Keratinocyte (primary cell): ENCODE data around the gene OR2L3. TPM values are rescaled to one million over a fixed set of nuclear protein-coding genes. Genes with fewer than 3 reads are reported as not detected.

Source experiments
- DNase-seq: peaks from one replicate; pipeline ENCODE4 v3.0.0-alpha.2; 2011; ENCODE audit warnings: low read depth, missing footprints, low spot score
- FAIRE-seq: peaks from 2 replicates; lab custom pipeline; 2011; peaks lifted over from hg19 to GRCh38; lab: Jason Lieb, UNC
- H2AFZ ChIP-seq: 2 replicates; pipeline ENCODE4 v1.6.0; 2012; ENCODE audit warnings: low read length, control low read depth, inconsistent platforms; ENCODE audit not compliant: control insufficient read depth
- H3K27ac ChIP-seq: 2 replicates; pipeline ENCODE4 v1.5.1; 2011; ENCODE audit warnings: low read length; ENCODE audit not compliant: control insufficient read depth, insufficient read depth
- H3K27me3 ChIP-seq: 3 replicates; pipeline ENCODE4 v1.6.0; 2011; ENCODE audit warnings: low read length; ENCODE audit not compliant: control insufficient read depth, insufficient read depth; ENCODE audit errors: extremely low read depth
- H3K36me3 ChIP-seq, 2 experiments: 2 replicates in 1 of 2; 3 replicates in 1 of 2; pipeline ENCODE4 v1.5.1; 2011; ENCODE audit warnings: low read length in 2 of 2, mild to moderate bottlenecking in 1 of 2; ENCODE audit not compliant: control insufficient read depth in 2 of 2, insufficient read depth in 2 of 2; ENCODE audit errors: extremely low read depth in 1 of 2
- H3K4me1 ChIP-seq: 3 replicates; pipeline ENCODE4 v1.5.1; 2011; ENCODE audit warnings: low read length; ENCODE audit not compliant: control insufficient read depth, insufficient read depth; ENCODE audit errors: extremely low read depth
- H3K4me2 ChIP-seq: 3 replicates; pipeline ENCODE4 v1.6.0; 2011; ENCODE audit warnings: low read depth, low read length; ENCODE audit not compliant: control insufficient read depth, insufficient read depth; ENCODE audit errors: extremely low read depth
- H3K4me3 ChIP-seq, 3 experiments: fragments of 200-600 bp in 1 of 3; sonication (generic) in 1 of 3; 2 replicates in 2 of 3; 3 replicates in 1 of 3; pipeline ENCODE4 v1.5.1; 2011 to 2016; ENCODE audit warnings: low read length in 3 of 3, mild to moderate bottlenecking in 3 of 3, control low read depth in 2 of 3, inconsistent platforms in 1 of 3, low read depth in 1 of 3, mixed read lengths in 1 of 3, mixed run types in 1 of 3, moderate library complexity in 1 of 3; ENCODE audit not compliant: control insufficient read depth in 2 of 3, insufficient read depth in 2 of 3; ENCODE audit errors: extremely low read depth in 1 of 3
- H3K79me2 ChIP-seq: 2 replicates; pipeline ENCODE4 v1.6.0; 2012; ENCODE audit warnings: low read length; ENCODE audit not compliant: control insufficient read depth, insufficient read depth
- H3K9ac ChIP-seq: 3 replicates; pipeline ENCODE4 v1.6.0; 2011; ENCODE audit warnings: low read length; ENCODE audit not compliant: control insufficient read depth, insufficient read depth; ENCODE audit errors: extremely low read depth
- H3K9me1 ChIP-seq: 3 replicates; pipeline ENCODE4 v1.6.0; 2011; ENCODE audit warnings: low read length; ENCODE audit not compliant: control insufficient read depth, insufficient read depth; ENCODE audit errors: extremely low read depth
- H3K9me3 ChIP-seq: 2 replicates; pipeline ENCODE4 v1.5.1; 2012; ENCODE audit warnings: low read depth, low read length; ENCODE audit not compliant: control insufficient read depth
- H4K20me1 ChIP-seq: 3 replicates; pipeline ENCODE4 v1.6.0; 2011; ENCODE audit warnings: low read length; ENCODE audit not compliant: control insufficient read depth, insufficient read depth; ENCODE audit errors: extremely low read depth
- CTCF ChIP-seq, 3 experiments: IDR thresholded peaks in 1 of 3; conservative IDR thresholded peaks in 1 of 3; optimal IDR thresholded peaks in 1 of 3; 2 replicates in 2 of 3; 3 replicates in 1 of 3; pipeline versions ENCODE3 to v1.5.1; 2011; ENCODE audit warnings: low read length in 3 of 3, mild to moderate bottlenecking in 3 of 3, moderate library complexity in 2 of 3, control low read depth in 1 of 3, inconsistent platforms in 1 of 3; ENCODE audit not compliant: insufficient read depth in 2 of 3; ENCODE audit errors: extremely low read depth in 1 of 3
- EZH2 ChIP-seq: IDR thresholded peaks from one replicate; pipeline ENCODE4 v1.6.1; 2012; ENCODE audit warnings: inconsistent platforms, mild to moderate bottlenecking, low read length, moderate library complexity
- dilution Hi-C: fragments of 300-500 bp; cut with MboI; formaldehyde crosslinking; loops from one replicate; pipeline ENCODE4 v1.7.0; 2020; ENCODE audit warnings: low sequenced_read_pairs; ENCODE audit not compliant: extremely low pct_ligation_motif_present
- polyA plus RNA-seq, 5 experiments: library from polyadenylated mRNA; depleted of rRNA in 3 of 5; stranded (reverse) in 3 of 5; stranded (forward) in 1 of 5; unstranded in 1 of 5; fragments of >200 nt; gene quantifications; 1 replicate in 1 of 5; 2 replicates in 3 of 5; 3 replicates in 1 of 5; pipeline versions ENCODE4 v1.2.1 to v1.2.3, GENCODE V29; 2011 to 2012; ENCODE audit warnings: missing spikeins in 2 of 5, low read depth in 1 of 5, low replicate concordance in 1 of 5

The OR2L3 gene
- polyA plus RNA-seq, 1 donor (not counting 4 experiments of a cell fraction or from before 2014, with no cell fraction given) = not detected

- no peaks in the 10 kb centered on the region for H3K4me1 ChIP-seq
- H3K27ac ChIP-seq = no peak overlapping the region
- no peak for TF ChIP-seq CTCF (optimal IDR thresholded peaks at IDR 0.05 in 1 of 3, IDR thresholded peaks at IDR 0.05 in 1 of 3, conservative IDR thresholded peaks at IDR 0.05 in 1 of 3; ENCODE audit: extremely low read depth in 1 of 3, insufficient read depth in 2 of 3, low read length in 3 of 3)
- TF ChIP-seq EZH2 = no peak
- dilution Hi-C loops = no loop called here
- no peaks in the 10 kb centered on the region for H3K36me3 ChIP-seq
- H3K27me3 ChIP-seq = no peaks in the 10 kb centered on the region
- H2AFZ ChIP-seq = no peak overlapping the region
- FAIRE-seq (no peak), DNase-seq (no peak)
- H3K4me3 ChIP-seq = no peak overlapping the region
- no peaks in the 10 kb centered on the region for H3K9me3 ChIP-seq
- no peaks in the 10 kb centered on the region for H3K9me1 ChIP-seq
- no peak overlapping the region for H3K9ac ChIP-seq
- no peak overlapping the region for H3K4me2 ChIP-seq
- no peaks in the 10 kb centered on the region for H4K20me1 ChIP-seq
- H3K79me2 ChIP-seq = no peaks in the 10 kb centered on the region
Measured at GRCh38 chr1:248009681-248010080, 37.0 kb upstream of the OR2L3 start.

GRCh38 chr1:248013229-248013710 is 33.4 kb upstream of the OR2L3 start, which contains the start of gene OR2L5:
Gene OR2L5, plus strand, starts transcription at chr1:248013660. Its CDS starts 8,288 bp downstream, at chr1:248021948.
- no peaks in the 10 kb centered on the region for H3K79me2 ChIP-seq
- no peaks in the 10 kb centered on the region for H4K20me1 ChIP-seq
- dilution Hi-C loops = no loop called here
- H3K27me3 ChIP-seq = no peaks in the 10 kb centered on the region
- no peaks in the 10 kb centered on the region for H3K9me3 ChIP-seq
- H3K27ac ChIP-seq = no peak within 1 kb of the TSS
- no peak within 1 kb of the TSS for H3K4me2 ChIP-seq
- TF ChIP-seq CTCF (optimal IDR thresholded peaks at IDR 0.05 in 1 of 3, IDR thresholded peaks at IDR 0.05 in 1 of 3, conservative IDR thresholded peaks at IDR 0.05 in 1 of 3; ENCODE audit: extremely low read depth in 1 of 3, insufficient read depth in 2 of 3, low read length in 3 of 3) (no peak), EZH2 (no peak)
- FAIRE-seq = no peak
- H3K9ac ChIP-seq = no peak within 1 kb of the TSS
- H3K36me3 ChIP-seq = no peaks in the 10 kb centered on the region
- no peaks in the 10 kb centered on the region for H3K9me1 ChIP-seq
- DNase-seq = no peak
- H2AFZ ChIP-seq = no peak within 1 kb of the TSS
- no peak within 1 kb of the TSS for H3K4me3 ChIP-seq
- H3K4me1 ChIP-seq = no peaks in the 10 kb centered on the region
